ENCODE measurements around the gene CMSS1.

DNA sequence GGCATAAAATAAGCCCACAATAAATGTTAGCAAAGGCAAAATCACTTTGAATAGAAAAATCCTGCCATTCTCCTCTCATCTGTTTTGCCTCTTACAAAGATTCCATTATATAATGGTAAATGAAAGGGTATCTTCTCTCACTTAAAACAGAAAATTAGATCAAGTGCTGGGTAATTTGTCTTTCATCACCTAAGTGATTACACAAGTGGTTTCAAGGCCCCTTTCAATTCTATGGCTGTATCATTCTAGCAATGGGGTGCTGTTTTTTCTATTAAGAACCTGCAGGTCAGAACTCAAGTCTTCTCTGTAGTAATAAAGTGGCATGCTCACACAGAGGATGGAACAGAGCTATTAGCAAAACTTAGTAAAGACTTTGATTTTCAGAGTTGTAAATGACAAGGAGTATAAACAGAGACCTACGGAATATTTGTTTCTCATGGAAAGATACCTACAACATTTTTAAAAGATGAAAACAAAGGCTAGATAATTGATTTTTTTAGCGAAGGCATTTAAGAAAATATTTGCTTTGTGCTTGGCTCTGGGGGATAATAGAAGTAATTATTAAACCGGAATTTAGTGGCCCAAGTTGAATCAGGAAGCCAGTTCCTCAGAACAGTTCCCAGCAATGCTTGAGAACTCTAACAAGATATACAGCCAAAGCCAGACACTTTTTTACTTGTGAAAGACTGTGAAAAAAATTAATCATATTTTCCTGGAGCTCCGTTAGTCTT lies 137.4 kb downstream of the CMSS1 start:
- TF ChIP-seq, protein P1, sequence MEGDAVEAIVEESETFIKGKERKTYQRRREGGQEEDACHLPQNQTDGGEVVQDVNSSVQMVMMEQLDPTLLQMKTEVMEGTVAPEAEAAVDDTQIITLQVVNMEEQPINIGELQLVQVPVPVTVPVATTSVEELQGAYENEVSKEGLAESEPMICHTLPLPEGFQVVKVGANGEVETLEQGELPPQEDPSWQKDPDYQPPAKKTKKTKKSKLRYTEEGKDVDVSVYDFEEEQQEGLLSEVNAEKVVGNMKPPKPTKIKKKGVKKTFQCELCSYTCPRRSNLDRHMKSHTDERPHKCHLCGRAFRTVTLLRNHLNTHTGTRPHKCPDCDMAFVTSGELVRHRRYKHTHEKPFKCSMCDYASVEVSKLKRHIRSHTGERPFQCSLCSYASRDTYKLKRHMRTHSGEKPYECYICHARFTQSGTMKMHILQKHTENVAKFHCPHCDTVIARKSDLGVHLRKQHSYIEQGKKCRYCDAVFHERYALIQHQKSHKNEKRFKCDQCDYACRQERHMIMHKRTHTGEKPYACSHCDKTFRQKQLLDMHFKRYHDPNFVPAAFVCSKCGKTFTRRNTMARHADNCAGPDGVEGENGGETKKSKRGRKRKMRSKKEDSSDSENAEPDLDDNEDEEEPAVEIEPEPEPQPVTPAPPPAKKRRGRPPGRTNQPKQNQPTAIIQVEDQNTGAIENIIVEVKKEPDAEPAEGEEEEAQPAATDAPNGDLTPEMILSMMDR (IDR thresholded peaks at IDR 0.05) = no peak
- TF ChIP-seq EP300 (IDR thresholded peaks at IDR 0.05) = no peak
- TF ChIP-seq POLR2A (IDR thresholded peaks at IDR 0.05; ENCODE audit: low read depth) = no peak

Measured in esophagus muscularis mucosa (tissue), 4 donors.